22Rv1 (cell line): ENCODE results near the gene PTPN3.
"Not testable (repeated sequence)": the region's sequence is repeated elsewhere in the genome, so short reads cannot be mapped to it uniquely, and the experiment has no call there.

Experiments
- H3K27ac ChIP-seq: fragments of 450-650 bp; 2 replicates; pipeline ENCODE4 v1.5.1; 2017
- ZFX ChIP-seq: fragments of 450-650 bp; IDR thresholded peaks from 2 replicates; pipeline ENCODE4 v1.6.1; 2017; ENCODE audit warnings: antibody characterized with exemption, borderline replicate concordance
- TF ChIP-seq, protein P1 (sequence below): fragments of 450-650 bp; IDR thresholded peaks from 2 replicates; pipeline ENCODE4 v1.5.1; 2017; ENCODE audit warnings: mild to moderate bottlenecking

Gene PTPN3

DNA sequence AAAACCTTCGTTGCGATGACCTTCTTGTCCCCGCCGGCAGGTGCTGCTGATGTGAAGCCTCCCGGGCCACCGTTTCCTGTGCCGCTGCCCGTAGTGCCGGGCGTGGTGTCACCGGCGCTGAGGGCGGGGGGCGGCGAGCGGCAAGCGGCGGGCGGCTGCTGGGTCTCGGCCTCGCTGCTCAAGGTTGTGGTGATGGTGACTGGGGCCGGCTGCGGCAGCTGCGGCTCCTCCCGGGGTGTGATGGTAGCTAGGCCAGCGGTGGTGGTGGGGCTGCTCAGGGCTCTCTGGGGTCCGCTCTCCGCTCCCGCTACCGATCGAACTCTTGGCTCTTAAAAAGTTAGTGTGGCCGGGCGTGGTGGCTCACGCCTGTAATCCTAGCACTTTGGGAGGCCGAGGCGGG is 36.0 kb upstream of the PTPN3 start:
- TF ChIP-seq, protein P1, sequence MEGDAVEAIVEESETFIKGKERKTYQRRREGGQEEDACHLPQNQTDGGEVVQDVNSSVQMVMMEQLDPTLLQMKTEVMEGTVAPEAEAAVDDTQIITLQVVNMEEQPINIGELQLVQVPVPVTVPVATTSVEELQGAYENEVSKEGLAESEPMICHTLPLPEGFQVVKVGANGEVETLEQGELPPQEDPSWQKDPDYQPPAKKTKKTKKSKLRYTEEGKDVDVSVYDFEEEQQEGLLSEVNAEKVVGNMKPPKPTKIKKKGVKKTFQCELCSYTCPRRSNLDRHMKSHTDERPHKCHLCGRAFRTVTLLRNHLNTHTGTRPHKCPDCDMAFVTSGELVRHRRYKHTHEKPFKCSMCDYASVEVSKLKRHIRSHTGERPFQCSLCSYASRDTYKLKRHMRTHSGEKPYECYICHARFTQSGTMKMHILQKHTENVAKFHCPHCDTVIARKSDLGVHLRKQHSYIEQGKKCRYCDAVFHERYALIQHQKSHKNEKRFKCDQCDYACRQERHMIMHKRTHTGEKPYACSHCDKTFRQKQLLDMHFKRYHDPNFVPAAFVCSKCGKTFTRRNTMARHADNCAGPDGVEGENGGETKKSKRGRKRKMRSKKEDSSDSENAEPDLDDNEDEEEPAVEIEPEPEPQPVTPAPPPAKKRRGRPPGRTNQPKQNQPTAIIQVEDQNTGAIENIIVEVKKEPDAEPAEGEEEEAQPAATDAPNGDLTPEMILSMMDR = no peak
- TF ChIP-seq ZFX = no peak
- no peak overlapping the region for H3K27ac ChIP-seq

DNA sequence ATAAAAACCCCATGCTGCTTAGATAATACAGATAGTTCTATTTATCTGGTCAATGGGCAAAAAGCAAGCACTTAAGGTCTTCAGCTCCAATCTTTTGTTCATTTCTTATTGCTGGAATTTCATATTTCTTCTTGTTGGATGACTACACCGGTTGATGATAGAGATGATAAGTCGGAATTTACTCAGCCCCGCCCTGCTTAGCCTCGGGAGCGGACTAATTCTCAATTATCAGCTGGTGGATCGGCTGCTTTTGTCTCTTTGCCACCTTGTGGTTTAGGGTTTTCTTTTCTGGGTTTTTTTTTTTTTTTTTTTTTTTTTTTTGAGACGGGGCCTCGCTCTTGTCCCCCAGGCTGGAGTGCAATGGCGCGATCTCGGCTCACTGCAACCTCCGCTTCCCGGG is 34.5 kb upstream of the PTPN3 start:
- H3K27ac ChIP-seq = not testable (repeated sequence)

DNA sequence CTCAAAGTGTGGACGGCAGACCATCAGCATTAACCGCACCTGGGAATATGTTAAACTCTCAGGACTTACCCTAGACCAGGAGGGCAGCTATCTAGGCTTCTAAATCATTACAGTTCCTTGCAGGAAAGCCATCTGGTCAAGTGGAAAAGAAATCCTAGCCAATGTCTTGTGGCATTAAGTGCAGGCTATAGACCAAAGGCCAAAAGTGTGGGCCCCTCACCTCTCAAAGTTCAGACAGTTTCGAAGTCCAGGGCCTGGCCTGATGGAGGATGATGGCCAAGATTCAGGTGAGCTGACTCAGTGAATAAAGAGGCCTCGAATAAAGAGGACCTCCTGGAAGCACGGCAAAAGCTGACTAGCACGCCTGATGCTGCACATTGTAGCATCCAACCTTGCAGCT is 24.0 kb upstream of the PTPN3 start:
- no peak overlapping the region for H3K27ac ChIP-seq
- no peak for TF ChIP-seq ZFX
- TF ChIP-seq, protein P1 = no peak

DNA sequence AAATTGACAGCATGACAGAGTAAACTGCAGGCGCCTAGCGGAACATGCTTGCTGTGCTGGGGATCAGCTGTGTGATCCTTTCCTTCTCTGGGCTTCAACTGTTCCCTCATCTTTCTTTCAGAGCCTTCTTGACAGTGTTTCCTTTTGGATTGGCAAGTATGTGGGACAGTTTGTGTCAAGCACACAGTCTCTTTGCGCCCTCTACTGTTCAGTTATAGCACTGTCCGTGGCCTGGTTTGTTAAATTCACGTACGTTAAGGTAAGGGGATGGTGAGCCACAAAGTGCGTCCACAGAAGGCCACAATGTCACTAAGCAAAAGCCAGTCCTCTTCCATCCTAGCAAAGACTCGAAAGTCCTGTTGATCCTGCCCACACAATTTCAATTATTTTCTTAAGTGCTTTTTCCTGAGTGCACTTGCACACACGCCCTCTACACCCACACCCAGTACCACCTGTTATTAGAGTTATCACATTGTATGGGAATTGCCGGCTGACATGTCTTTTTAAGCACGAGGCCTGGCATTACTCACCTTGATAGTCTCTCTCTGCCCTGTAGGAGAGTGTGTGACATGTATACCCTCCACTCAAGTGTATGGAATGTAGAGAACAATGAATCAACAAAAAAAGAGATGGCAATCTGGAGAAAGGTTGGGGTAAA is 22.5 kb upstream of the PTPN3 start:
- H3K27ac ChIP-seq = no peak overlapping the region
- no peak for TF ChIP-seq ZFX
- TF ChIP-seq, protein P1 = peak; percentile 94

DNA sequence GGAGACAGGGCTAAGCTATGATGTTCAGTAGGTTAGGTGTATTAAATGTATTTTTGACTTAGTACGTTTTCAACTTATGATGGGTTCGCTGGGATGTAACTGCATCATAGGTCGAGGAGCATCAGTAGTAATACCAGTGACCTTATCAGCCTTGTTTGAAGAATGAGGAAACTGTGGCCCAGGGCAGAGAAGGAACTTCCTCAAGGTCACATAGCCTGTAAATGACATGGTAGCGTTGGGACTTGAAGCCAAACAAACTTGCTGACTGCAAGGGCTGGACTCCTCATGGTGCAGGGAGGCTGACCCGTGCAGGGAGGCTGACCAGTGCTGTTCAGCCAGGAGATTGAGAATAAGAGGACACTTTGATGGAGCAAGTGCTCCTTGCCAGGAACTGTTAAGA is 21.3 kb upstream of the PTPN3 start:
- no peak overlapping the region for H3K27ac ChIP-seq
- TF ChIP-seq ZFX = no peak
- TF ChIP-seq, protein P1 = no peak

DNA sequence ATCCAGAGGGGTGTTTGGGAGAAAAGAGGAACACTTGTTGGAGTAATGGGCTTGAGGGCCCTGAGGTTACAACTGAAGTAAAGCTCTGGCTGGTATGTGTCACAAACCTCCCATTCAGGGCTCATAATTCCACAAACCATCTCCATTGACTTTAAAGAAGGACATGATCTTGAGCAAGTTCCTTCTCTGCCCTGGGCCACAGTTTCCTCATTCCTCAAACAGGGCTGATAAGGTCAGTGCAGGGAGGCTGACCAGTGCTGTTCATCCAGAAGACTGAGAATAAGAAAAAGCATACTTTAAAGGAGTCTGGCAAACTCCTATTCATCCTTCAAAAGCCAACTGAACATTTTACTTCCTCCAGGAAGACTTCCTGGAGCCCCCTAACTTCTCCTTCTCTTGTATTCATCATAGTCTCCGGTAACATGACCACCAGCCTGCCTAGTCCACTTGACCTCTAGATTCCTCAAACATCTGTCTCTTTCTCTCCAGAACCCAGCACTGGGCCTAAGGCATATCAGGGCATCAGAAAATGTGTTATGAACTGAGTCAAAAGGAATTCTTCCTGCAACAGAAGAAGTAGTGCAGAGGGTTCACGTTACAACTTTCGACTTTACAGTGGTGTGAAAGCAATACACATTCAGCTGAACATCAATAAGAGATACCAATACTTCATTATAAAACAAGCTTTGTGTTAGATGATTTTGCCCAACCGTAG is 20.7 kb upstream of the PTPN3 start:
- no peak for TF ChIP-seq ZFX
- TF ChIP-seq, protein P1 = no peak

DNA sequence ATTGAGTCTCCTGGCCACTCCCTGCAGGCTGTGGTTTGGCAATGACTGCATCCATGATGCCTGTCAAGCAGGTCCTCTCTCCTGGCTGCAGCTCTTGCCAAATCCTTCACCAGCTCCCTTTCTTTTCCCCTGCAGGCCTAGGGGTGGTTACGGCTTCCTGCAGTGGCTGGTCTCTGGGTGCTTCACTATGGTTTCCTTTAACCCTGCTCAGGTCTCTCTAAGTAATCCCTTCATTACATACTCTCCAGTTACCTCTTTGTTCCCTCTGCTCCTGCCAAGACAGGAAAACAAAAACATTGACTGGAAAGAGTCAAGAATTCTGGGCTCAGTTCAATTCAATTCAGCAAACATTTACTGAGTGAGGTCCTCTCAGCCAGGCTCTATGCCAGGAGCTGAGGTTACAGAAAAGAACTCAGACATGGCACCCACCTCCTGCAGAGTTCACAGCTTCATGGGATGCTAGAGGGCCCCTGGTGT is 19.8 kb upstream of the PTPN3 start:
- H3K27ac ChIP-seq = no peak overlapping the region
- TF ChIP-seq, protein P1 = no peak
- no peak for TF ChIP-seq ZFX

More for the DNA sequence above, 20.7 kb upstream of the PTPN3 start:
- H3K27ac ChIP-seq = no peak overlapping the region
